GM12875 (cell line): Measurements from ENCODE around the gene AXIN1.

Experiments used
- H3K4me3 ChIP-seq: one replicate; pipeline ENCODE4 v1.5.1; 2011; ENCODE audit warnings: low read depth, low read length, control low read depth
- TF ChIP-seq, protein P1 (sequence below): IDR thresholded peaks from 2 replicates; pipeline ENCODE4 v1.5.1; 2011; ENCODE audit warnings: low read depth, mild to moderate bottlenecking, control low read depth, inconsistent platforms, low read length, moderate library complexity, borderline replicate concordance; ENCODE audit not compliant: insufficient read depth

The AXIN1 gene

DNA sequence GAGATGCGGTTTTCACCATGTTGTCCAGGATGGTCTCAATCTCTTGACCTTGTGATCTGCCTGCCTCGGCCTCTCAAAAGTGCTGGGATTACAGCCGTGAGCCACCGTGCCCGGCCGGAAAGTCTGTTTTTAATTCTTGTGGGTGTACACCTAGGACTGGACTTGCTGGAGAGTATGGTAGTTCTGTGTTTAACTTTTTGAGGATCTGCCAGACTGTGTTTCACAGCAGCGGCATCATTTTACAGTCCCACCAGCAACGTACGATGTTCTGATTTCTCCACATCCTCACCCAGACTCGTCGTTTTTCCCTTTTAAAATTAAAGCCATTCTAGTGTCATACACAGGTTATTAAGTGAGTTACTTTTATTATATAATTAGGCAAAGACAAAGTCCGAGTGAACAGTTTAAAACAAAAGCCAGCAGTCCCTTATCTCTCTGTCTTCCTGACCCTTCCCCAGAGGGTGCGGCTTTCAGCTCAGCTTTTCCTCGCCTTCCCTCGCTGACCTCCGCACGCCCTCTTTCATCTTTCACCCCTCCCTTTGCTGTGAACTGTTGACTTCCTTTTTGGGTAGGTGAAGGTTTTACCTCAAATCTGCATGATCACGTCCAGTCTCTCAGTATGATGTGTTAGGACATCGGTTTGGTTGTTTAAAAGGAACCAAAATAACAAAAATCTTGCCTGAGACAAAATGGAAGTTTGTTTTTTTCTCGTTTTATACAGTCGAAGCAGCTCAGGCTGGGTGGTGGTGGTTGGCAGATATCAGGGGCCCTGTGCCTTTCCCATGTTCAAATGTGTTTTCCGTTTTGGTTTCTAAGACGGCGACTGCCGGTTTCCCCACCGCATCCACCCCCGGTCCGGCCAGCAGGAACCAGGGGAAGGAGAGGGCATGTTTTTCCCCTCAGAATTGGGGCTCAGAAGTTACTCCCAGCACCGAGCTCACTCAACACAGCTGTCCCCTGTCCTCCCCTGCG, 99.9 kb downstream of the AXIN1 start:
- TF ChIP-seq, protein P1, sequence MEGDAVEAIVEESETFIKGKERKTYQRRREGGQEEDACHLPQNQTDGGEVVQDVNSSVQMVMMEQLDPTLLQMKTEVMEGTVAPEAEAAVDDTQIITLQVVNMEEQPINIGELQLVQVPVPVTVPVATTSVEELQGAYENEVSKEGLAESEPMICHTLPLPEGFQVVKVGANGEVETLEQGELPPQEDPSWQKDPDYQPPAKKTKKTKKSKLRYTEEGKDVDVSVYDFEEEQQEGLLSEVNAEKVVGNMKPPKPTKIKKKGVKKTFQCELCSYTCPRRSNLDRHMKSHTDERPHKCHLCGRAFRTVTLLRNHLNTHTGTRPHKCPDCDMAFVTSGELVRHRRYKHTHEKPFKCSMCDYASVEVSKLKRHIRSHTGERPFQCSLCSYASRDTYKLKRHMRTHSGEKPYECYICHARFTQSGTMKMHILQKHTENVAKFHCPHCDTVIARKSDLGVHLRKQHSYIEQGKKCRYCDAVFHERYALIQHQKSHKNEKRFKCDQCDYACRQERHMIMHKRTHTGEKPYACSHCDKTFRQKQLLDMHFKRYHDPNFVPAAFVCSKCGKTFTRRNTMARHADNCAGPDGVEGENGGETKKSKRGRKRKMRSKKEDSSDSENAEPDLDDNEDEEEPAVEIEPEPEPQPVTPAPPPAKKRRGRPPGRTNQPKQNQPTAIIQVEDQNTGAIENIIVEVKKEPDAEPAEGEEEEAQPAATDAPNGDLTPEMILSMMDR: no peak
- no peak overlapping the region for H3K4me3 ChIP-seq

DNA sequence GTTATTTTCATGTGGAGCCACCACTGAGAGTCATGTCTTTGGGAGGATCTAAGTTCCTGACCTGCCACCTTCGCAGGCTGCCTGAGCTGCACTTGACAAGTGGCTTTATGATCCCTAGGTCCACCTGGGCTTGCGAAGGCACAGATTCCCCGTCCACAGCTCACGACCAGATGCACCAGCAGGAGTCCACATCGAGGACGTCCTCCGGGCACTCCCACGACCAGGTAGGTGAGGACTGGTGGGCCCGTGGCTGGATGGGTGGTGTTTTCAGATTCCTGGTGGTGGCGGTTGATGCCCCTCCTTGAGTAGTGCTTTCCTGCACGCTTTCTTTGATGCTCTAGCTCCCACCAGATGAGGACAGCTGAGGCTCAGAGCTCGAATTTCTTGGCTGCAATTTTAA, 103.1 kb downstream of the AXIN1 start:
- no peak overlapping the region for H3K4me3 ChIP-seq
- TF ChIP-seq, protein P1: no peak

DNA sequence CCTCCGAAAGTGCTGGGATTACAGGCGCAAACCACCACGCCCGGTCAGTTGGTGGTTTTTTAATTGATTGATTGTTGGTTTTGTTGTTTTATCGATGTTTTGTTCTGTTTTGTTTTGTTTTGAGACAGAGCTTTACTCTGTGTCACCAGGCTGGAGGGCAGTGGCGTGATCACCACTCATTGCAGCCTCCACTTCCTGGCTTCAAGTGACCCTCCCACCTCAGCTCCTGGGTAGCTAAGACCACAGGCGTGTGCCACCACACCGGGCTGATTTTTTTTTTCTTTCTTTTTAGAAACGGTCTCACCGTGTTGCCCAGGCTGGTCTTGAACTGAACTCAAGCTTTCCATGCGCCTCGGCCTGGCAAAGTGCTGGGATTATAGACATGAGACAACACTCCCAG, 105.5 kb downstream of the AXIN1 start:
- TF ChIP-seq, protein P1: no peak
- no peak overlapping the region for H3K4me3 ChIP-seq

DNA sequence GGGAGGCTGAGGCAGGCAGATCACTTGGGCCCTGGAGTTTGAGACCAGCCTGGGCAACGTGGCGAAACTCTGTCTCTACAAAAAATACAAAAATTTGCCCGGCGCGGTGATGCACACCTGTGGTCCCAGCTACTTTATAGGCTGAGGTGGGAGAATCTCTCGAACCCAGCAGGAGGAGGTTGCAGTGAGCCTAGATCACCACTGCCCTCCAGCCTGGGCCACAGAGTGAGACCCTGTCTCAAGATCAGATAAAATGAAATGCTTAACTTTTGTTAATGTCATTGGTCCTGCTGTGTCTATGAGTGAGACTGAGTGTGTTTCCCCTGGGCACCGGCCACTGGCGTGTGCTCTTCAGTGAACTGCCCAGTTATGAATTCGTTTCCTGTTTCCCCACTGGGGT, 107.4 kb downstream of the AXIN1 start:
- TF ChIP-seq, protein P1: no peak
- H3K4me3 ChIP-seq: no peak overlapping the region

DNA sequence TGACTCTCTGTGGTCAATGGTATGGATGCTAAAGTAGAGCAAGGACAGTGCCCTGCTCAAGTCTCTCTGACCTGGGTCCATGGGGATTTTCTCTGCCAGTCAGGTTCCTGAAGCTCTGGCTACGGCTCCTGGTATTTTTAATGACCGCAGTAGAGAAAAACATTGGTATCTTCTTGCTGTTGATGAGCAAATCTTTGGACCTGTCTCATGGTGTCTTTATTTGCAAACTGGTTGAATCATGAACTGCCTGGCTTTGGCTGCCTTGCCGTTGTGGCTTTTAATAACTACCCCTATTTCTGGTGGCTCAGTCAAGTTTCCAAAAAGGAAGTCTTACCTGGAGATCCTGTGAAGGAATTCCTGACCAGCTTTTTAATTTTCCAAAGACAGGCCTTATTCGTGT, 109.2 kb downstream of the AXIN1 start:
- TF ChIP-seq, protein P1: no peak
- H3K4me3 ChIP-seq: no peak overlapping the region

DNA sequence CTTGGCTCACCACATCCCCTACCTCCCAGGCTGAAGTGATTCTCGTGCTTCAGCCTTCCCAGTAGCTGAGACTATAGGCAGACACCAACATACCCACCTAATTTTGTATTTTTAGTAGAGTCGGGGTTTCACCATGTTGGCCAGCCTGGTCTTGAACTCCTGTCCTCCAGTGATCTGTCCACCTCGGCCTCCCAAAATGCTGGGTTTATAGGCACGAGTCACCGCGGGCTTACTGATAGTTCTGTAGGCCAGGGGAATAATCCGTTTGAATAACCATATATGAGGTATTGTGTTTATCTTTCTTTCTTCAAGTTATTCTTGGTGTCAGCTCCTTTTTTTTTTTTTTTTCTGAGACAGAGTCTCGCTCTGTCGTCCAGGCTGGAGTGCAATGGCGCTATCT, 110.2 kb downstream of the AXIN1 start:
- no peak overlapping the region for H3K4me3 ChIP-seq
- TF ChIP-seq, protein P1: no peak

DNA sequence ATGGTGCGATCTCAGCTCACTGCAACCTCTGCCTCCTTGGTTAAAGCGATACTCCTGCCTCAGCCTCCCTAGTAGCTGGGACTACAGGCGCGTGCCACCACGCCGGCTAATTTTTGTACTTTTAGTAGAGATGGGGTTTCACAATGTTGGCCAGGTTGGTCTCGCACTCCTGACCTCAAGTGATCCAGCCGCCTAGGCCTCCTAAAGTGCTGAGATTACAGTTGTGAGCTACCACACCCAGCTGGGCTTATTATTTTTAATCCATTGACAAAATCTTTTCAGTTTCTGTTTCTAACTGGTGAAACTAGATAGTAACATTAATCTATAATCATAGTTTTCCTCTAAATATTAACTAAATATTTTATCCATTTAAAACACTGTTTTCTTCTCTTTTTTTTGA, 112.0 kb downstream of the AXIN1 start:
- H3K4me3 ChIP-seq: no peak overlapping the region
- TF ChIP-seq, protein P1: no peak
